ENCODE measurements around the gene TARBP1. TPM values are rescaled to one million over a fixed set of nuclear protein-coding genes. Genes with fewer than 3 reads are reported as not detected.

Gene TARBP1
- total RNA-seq, 1 donor from 2014 or later = 10.1 TPM

DNA sequence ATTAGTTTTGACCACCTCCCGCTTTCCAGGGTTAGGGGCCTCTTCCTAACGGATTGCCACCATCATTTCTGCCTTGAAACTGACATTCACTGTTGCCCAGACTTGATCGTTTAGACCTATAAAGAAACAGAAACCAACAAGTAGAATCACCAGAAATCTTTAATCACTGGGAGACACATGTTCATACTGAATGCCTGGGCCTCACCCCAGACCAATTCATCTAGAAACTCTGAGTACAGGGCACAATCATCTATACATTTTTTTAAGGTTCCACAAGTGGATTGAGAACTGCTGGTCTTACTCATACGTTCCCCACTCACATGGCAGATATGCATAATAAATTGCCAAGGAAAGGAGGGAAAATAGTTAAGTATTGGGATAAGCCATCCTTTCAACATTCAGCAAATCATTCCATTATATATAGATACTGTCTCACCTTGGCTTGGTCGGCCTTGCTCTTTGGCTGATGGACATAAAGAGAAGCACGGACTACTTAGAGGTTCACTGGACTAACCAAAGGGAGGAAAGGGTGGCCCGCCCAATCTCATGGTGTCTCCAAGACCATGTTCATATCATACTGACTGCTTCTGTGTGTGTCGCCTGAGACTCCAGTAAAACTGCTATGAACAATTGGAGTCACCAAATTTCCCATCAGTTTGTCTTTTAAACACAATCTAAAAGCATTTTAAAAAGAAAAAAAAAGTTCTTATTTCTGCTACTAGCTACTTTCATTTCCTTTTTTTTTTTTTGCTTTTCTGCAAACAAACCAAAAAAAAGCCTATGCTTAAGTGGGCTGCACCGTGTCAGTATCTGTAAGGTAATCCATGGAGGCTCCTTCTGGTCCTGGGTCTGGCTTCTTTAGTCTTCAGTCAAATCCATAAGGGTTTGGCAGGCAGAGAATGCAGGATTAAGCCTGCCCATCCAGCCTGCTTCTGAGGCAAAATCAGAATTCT lies 9.4 kb upstream of the TARBP1 start:
- ATAC-seq (no peak), DNase-seq (ENCODE audit: missing footprints) (no peak)
- intact Hi-C loops (cut with DNase I) = loop anchor here (10.0 kb wide), 1 partner anchor 926 kb away; no protein-coding TSS in a partner anchor

DNA sequence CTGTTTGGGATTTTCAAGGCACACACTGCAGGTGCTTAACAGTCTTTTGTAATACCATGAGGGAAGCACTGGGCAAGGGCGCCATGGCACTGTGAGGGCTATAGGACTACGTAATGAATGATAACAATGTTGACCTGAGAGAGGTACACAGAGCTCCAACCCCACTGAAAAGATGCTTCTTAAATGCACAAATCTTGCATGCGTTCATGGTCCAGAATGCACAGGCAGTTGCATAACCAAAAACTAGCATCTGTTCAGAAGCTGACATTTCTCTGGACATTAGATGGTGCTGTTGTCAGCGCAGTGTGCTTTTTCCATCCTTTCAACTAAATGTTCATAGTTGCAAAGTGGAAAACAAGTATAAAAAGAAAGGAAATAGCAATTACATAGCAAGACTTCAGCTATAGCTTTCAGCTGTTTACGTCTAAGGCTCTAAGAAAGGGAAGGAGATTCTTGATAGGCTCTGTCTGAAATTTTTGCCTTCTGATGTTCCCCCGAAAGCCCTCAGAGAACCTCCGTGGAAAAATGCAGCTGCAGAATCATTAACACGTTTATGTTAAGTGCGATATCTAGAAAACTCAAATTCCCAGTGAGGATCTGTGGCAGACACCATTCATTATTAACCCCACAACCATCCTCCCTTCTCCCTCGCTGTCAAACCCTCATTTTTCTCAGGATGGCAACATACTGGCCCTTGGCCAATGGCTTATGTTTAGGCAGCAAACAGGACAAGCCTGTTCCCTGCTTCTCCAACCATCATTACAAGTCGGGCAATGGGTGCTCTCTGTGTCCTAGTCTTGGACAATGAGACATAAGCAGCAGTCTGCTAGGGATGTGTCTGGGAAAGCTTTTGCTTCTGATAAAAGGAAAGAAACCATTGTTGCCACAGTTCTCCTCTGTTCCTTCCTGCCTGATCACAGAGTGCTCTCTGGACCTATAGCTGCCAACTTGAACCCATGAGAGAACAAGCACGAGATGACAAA lies 8.2 kb upstream of the TARBP1 start:
- intact Hi-C loops (cut with DNase I) = loop anchor here (2.0 to 10.0 kb wide), 2 partner anchors 606 to 928 kb away; no protein-coding TSS in a partner anchor
- no peak for DNase-seq (ENCODE audit: missing footprints)
- peak; percentile 87 for ATAC-seq

DNA sequence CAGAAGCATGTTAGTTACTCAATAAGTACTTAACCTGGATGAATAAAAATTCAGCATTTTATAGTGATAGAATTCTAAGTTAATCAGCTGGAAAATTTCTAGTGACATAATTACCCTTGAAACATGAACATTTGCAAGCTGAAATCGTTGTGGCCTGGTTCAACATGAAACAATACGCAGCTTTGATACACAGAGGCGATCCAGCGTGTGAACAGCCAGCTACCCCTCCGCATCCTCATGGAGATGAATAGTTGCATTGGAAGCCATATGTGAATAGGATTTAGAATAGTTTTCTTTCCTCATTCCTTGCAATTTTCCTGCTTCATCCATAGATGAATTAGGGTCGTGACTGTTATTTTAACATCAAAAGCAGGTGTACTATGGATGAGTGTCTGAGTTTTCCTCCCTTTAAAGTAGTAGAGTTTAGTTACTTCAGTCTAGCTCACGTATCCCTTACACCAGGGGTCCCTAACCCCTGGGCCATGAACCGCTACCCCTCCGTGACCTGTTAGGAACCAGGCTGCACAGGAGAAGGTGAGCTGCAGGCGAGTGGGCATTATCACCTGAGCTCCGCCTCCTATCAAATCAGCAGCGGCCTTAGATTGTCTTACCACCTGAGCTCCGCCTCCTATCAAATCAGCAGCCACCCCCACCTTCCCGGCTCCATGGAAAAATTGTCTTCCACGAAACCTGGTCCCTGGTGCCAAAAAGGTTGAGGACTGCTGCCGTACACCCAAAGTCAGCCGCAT lies 6.2 kb upstream of the TARBP1 start:
- DNase-seq (ENCODE audit: missing footprints) (no peak), ATAC-seq (no peak)
- intact Hi-C loops (cut with DNase I) = loop anchor here (10.0 kb wide), 1 partner anchor 930 kb away; no protein-coding TSS in a partner anchor

DNA sequence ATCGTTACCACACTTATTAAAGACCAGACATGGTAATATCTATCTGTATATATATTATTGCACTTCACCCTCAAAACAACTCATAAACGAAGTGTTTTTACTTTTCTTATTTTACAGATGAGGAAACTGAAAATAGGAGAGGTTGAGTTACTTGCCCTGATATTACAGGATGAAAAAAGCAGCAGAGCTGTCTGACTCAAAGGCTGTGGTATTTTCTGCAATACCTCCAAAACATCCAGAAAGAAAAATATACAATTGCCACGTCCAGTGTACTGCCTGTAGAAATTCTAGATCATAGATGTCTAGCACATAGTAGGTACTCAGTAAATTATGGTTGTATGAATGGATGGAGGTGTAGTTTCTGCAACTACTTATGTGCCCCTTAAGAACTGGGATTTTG lies 5.2 kb upstream of the TARBP1 start:
- intact Hi-C loops (cut with DNase I) = loop anchor here (10.0 kb wide), 1 partner anchor 931 kb away; no protein-coding TSS in a partner anchor
- DNase-seq (ENCODE audit: missing footprints) (no peak), ATAC-seq (no peak)

DNA sequence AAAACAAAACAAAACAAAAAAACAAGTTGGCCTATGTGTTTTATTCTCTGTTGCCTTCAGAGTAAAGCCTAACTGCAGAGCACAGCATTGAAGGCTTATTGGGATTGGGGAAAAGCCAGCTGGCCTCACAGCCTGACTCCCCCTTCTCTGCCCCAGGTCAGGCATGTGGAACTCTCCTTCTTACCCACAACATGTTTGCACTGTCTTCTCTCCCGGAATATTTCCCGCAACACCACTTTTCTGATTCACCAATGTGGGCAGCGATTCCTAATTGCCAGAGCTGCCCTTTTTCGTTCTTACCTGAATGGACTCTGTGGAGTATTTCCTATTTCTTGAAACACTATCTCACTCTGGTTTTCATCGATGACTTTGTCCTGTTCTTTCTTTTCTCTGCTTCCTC lies 2.8 kb upstream of the TARBP1 start:
- intact Hi-C loops (cut with DNase I) = loop anchor here (10.0 kb wide), 1 partner anchor 933 kb away; no protein-coding TSS in a partner anchor
- ATAC-seq = no peak
- DNase-seq (ENCODE audit: missing footprints) = no peak

DNA sequence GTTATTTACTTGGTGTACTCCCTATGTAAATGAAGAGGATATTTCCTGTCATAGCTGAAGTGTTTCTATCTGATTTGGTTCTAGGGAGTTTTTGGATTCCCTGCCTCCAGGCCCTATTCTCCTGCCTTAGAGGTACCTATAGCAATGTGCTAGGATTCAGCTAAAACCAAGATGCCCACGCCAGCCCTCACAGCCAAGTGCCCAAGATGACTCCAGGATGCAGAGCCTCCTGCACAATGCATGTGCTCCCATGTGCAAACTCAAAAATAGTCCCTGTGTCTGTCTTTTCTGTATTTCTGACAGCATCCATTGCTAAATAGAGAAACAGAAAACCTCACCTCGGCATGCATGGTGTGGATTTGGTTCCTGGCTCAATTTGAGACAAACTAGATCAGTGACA lies 887 bp upstream of the TARBP1 start:
- DNase-seq (ENCODE audit: missing footprints) (no peak), ATAC-seq (no peak)
- intact Hi-C loops (cut with DNase I) = loop anchor here (10.0 kb wide), 1 partner anchor 935 kb away; no protein-coding TSS in a partner anchor

DNA sequence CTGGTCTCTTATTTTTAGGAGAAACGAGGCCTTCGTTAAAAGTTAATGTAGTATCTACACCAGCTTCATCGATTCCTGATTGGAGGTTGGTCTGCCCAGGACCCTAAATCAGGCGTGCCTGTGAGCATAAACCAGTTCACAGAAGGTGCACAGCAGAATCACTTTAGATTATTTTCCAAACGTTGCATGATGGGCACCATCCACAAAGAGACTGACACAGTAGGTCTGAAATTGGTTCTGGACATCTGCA lies 256 bp upstream of the TARBP1 start:
- ATAC-seq = no peak
- no peak for DNase-seq (ENCODE audit: missing footprints)
- intact Hi-C loops (cut with DNase I) = no loop called here

DNA sequence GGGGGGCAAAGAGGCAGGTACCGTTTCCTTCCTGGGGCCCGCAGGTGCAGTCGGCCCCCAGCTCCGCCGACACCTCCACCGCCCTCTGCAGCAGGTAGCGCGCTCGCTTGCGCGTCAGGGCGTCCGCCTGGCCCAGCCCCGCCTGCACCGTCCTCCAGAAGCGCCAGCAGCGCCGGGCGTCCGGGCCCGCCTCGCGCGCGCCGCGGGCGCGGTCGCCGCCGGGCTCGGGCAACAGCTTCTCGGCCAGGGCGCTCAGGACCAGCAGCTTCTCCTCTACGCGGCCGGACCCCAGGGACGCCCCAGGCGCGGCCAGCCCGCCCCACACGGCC lies 863 bp downstream of the TARBP1 start:
- ATAC-seq (peak; percentile 64), DNase-seq (ENCODE audit: missing footprints) (peak; percentile 89)
- intact Hi-C loops (cut with DNase I) = no loop called here

DNA sequence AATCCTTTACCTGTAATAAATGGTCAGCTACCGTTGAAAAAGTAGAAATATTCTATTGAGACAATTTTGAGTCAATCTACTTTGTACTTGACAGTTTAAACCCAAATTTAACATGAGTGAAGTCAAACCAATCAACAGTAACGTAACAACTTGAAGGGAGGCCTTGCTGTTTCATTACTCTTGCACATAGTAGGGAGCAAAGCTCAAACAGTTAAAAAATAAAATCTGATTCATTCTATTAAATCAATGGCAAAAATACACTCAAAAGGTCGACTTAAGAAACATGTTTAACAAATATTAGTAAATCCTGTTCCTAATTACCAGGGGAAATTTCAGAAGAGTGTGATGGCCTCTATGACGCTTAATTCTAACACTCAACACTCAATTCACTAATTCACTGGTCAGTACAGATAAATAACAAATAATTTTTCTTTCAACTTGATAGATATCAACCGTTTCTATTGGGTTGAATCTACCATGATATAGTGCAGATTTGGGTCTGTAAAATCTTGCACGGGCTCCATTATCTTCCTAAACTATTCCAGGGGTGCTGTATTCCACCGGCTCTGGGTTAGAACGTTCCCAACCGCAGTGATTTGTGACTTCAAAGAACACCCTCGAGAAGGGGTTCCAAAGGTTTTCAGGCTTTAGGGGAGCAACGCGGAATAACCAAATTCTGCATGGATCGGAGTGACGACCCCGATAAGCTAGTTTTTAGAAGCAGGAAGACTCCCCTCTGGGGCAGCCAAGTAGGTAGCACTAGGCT lies 1.4 kb downstream of the TARBP1 start:
- no peak for ATAC-seq
- intact Hi-C loops (cut with DNase I) = no loop called here
- DNase-seq (ENCODE audit: missing footprints) = no peak

DNA sequence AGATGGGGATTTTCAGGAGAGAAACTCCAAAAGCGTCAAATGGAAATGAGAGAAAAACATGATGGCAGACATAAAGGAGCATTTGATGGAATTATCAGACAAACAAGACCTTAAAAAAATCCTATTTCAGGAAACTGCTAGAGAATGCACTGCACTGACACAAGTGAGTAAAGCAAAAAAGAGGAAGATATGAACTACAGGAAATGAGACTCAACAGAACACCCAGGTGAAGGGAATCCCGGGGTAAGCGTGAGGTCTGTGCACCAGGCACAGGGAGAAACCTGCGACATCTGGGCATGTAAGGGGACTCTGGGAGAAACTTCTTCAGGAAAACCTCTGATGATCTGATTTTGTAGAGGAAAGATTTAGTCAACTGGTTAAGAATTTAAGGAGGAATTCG lies 2.8 kb downstream of the TARBP1 start:
- intact Hi-C loops (cut with DNase I) = no loop called here
- no peak for ATAC-seq

DNA sequence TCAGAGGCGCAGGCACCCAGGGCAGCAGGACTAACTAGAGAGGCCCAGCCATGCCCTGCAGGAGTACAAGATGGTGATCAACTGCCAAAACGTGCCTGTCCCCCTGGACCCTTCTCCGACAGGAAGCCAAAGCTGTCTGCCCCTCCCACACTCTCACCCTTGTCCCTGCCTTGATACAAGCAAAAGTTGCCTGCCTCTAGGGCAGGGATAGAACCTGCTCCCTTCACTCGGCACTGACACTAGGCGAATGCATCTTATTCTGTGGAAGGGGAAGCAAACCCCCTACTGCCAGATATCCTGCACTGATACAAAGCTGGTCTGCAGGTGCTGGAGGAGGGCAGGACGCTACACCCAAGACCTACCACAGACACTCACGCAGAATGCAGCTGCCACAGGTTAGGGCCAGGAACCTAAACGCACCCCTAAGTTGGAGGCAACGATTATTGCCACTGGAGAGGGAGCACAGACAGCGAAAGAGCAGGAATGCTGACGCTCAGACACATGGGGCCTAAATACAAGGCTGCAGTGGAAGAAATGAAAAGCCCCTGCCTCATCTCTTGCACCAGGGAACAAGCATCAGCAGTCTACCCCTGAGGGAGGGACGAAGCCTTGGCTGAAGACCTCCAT lies 3.7 kb downstream of the TARBP1 start:
- intact Hi-C loops (cut with DNase I) = no loop called here
- DNase-seq (ENCODE audit: missing footprints) = no peak
- ATAC-seq = no peak

More for the DNA sequence above, 2.8 kb downstream of the TARBP1 start:
- no peak for DNase-seq (ENCODE audit: missing footprints)

DNA sequence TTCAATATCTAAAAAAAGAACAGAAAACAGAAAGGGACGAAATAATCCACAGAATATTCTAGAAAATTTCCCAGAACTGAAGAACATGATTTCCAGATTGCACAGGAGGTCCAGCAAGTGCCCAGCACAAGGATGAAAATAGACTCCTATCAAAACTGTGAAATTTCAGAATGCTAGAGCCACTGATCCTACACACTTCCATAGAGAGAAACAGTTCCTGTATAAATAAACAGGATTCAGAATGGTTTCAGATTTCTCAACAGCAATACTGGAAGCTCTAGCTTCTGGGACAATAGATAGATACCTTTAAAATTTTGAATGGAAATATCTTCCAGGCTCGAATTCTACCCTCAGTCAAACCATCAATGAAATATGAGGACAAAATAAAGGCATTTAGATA lies 4.6 kb downstream of the TARBP1 start:
- intact Hi-C loops (cut with DNase I) = no loop called here
- ATAC-seq (no peak), DNase-seq (ENCODE audit: missing footprints) (no peak)

DNA sequence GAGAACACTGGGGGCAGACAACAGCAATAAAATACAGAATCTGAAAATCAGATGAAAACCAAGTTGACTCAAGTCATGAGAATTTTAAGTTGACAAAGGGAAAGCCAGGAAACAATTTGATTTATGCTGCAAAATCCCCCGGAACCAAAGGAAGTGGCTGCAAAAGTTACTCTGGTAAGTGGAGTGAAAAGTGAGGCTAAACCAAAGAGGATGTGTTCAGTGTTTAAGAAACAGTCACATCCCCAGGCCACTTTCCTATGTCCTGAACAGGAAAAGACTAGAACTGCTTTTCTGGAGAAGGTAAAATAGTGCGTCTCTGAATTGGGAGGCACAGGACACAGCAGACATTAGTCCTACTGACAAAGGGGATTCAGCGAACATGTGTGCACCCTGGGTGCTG lies 5.9 kb downstream of the TARBP1 start:
- ATAC-seq (no peak), DNase-seq (ENCODE audit: missing footprints) (no peak)
- intact Hi-C loops (cut with DNase I) = no loop called here

DNA sequence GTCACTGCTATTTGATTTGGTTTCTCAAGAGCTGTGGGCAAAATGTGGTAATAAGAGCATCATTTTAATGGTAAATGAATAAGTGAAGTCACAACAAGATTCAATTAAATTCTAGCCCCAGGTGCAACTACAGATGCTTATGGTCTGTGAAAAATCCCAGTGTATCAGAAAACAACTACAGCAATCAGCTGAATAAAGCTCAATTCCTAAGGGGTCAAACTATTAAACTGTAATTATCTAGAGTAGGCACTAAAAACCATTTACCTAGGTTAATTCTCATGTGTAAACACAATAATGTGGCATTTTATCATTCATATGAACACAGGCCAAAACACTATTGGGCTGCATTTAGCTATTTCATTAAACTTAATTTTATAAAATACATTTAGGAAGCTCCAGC lies 9.6 kb downstream of the TARBP1 start:
- no peak for ATAC-seq
- intact Hi-C loops (cut with DNase I) = no loop called here
- DNase-seq (ENCODE audit: missing footprints) = no peak

DNA sequence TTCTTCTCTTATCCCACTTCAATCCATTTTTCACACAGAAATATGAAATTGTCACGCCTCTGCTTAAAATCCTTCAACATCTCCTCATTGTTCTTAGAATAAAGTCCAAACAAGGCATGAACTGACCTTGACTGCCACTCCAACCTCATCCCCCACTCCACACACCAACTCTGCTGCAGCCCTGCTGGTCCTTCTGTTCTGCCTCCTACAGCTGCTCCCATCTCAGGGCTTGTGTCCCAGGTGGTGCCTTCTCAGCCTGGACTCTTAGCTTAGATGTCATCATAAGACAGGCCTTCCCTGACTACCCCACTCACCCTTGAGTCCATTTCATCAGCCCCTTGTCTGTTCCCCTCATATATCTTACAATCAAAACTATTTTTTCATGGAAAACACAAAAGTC lies 10.4 kb downstream of the TARBP1 start:
- ATAC-seq = no peak
- intact Hi-C loops (cut with DNase I) = no loop called here

DNA sequence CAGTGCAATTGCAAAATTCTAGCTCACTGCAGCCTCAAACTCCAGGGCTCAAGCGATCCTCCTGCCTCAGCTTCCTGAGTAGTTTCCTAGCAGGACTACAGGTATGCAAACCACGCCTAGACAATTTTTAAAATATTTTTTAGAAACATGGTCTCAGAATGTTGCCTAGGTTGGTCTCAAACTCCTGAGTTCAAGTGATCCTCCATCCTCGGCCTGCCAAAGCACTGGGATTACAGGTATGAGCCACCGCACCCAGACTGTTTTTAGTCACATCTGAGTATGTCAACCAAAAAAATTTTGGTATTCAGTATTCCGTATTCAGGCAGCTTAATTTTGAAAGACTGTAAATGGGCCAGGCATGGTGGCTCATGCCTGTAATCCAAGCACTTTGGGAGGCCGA lies 11.2 kb downstream of the TARBP1 start:
- ATAC-seq = no peak
- intact Hi-C loops (cut with DNase I) = no loop called here
- DNase-seq (ENCODE audit: missing footprints) = no peak

More for the DNA sequence above, 10.4 kb downstream of the TARBP1 start:
- no peak for DNase-seq (ENCODE audit: missing footprints)

DNA sequence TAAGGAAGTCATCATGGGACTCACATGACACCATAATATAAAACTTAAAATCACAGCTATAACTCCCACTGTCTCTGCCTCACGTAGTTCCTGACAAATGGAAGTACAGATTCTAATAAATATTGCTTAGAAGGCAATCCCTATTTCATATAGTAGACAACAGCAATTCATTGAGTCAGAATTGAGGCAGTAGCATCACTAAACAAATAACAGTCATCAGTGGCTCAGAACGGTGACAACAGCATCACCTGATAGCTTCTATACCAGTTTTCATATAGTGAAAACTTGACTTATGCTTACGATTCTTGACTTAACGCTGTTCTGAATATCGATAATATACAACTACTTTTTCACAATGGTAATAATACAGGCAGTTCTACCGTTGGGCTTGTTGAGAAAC lies 12.0 kb downstream of the TARBP1 start:
- ATAC-seq (no peak), DNase-seq (ENCODE audit: missing footprints) (no peak)
- intact Hi-C loops (cut with DNase I) = no loop called here

DNA sequence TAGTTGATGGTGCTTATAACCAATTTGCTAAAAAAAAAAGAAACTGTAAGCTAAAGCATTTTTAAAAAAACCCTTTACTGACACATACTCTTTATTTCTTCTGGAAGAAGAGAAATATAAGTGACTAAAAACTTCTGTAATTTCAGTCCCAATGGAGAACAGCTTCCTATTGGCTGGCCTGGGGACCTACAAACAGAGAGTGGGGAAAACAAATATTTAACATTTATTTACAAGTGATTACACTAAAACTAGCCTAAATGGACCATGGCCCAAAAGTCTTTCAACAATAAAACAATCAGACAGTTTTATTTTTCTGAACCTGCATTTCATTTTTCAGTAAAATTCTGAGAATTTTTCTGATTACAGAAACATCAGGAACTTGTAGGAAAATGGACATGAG lies 15.2 kb downstream of the TARBP1 start:
- intact Hi-C loops (cut with DNase I) = no loop called here
- ATAC-seq (no peak), DNase-seq (ENCODE audit: missing footprints) (no peak)

All from Right ventricle myocardium inferior (tissue), 1 donor.